Amygdala (tissue), 56 donors: ENCODE results near the gene KCNAB2.
"Not testable (repeated sequence)": the region's sequence is repeated elsewhere in the genome, so short reads cannot be mapped to it uniquely, and the experiment has no call there.

Experiments used
- DNase-seq, 56 donors: peaks; one replicate each; lab custom pipeline; 2025; lab: John Stamatoyannopoulos, UW

Gene KCNAB2

GRCh38 chr1:6009120-6010040 lies 36.3 kb upstream of the KCNAB2 start:
- DNase-seq: no peak

GRCh38 chr1:6010554-6010953 lies 35.1 kb upstream of the KCNAB2 start:
- DNase-seq: no peak

GRCh38 chr1:6011161-6011945 lies 34.3 kb upstream of the KCNAB2 start:
- no peak for DNase-seq

- DNase-seq: no peak
Measured at GRCh38 chr1:6011946-6012258, 33.8 kb upstream of the KCNAB2 start.

DNA sequence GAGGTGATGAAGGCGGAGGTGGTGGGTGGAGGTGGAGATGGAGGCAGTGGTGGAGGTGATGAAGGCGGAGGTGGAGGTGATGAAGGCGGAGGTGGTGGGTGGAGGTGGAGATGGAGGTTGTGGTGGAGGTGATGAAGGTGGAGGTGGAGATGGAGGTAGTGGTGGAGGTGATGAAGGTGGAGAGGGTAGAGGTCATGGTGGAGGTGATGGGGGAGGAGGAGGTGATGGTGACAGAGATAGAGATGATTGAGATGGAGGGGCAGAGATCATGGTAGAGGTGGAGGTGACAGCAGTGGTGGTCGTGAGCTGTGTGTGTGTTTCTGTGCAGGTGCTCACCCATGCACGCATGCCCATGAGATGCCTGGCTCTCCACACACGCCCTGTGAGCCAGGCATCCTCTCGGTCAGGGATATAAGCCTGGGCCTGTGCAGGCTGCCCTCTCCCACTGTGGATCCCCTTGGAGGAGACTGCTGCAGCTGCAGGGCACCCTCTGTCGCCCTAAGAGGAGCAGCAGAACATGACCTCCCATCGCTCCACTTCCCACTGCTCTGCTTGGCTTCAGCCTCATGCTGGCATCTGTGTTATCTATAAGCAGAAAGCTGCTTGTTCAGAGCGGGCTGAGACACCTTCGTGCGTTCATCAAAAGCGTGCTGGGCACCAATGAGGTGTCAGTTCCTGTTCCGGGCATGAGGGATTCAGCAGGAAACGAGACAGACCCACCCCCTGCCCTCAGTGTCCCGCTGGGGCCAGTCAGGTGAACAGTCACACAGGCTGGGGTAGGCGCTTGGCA lies 33.0 kb upstream of the KCNAB2 start:
- DNase-seq: no peak

DNA sequence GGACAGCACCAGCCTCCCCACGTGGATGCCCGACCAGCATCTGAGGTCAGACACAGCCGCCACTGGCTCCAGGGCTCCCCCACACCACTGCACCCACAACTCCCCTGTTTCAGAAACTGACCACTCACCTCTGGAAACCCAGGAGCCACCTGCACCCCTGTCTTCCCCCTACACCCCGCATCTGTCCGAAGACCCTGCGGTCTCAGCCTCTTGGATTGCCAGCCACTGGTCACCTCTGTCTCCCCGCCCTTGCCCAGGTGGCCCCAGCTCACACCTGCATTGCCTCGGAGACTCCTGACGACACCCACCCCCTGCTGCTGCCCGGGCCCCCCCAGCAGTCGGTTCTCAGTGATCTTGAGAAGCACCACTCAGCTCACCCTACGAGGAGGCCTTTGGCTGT lies 32.2 kb upstream of the KCNAB2 start:
- DNase-seq: no peak

- peak in 11 of 56 donors; percentile 18 to 55 (median 28) for DNase-seq
Measured at GRCh38 chr1:6014130-6014999, 31.3 kb upstream of the KCNAB2 start.

DNA sequence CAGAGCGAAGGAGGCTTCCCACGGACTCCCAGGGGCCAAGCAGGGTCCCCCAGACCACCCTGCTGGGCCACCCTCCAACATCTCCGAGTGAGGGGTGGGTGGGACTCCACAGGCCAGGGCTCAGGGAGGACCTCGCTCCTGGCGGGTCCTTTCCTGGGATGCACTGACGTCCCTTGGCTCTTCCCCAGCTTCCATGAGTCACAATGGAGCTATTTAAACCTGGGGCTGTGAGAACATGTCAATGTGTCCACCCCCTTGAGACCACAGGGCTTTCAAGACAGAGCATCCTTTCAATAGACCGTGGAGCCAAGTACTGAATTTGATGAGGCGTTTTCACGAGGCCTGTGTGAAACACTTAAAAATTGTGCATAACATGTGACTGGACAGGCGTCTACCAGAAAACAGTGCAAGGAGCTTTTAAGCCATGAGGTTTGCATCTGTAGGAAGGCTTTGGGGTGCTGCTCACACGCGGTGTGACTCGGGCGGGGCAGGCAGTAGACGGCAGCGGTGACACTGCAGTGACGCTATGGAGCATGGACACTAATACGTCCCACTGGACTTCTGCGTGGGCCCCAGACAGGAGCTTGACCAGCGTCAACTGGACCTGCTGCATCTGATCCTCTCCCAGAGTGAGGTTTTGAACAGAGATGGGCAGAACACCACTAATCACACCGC lies 29.4 kb upstream of the KCNAB2 start:
- DNase-seq: peak in 3 of 56 donors; percentile 17 to 45 (median 39)

- not testable (repeated sequence) for DNase-seq
Measured at GRCh38 chr1:6017654-6018053, 28.0 kb upstream of the KCNAB2 start.

GRCh38 chr1:6019166-6019845 lies 26.4 kb upstream of the KCNAB2 start:
- DNase-seq: no peak

GRCh38 chr1:6022193-6022592 lies 23.5 kb upstream of the KCNAB2 start:
- DNase-seq: no peak

DNA sequence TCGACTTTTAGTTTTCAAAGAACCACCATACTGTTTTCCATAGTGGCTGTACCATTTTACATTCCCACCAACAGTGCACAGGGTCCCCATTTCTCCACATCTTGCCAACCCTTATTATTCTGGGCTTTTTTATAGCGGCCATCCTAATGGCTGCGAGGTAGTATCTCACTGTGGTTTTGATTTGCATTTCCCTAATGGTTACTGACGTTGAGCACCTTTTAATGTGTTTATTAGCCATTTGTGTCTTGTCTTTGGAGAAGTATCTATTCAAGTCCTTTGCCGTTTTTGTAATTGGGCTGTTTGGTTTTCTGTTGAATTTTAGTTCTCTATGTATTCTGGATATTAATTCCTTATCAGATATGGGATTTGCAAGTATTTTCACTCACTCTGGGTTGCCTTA lies 22.3 kb upstream of the KCNAB2 start:
- no peak for DNase-seq

- DNase-seq: no peak
Measured at GRCh38 chr1:6024376-6024775, 21.3 kb upstream of the KCNAB2 start.

GRCh38 chr1:6025269-6026094 lies 20.2 kb upstream of the KCNAB2 start:
- DNase-seq: no peak

- peak in 9 of 56 donors; percentile 11 to 41 (median 25) for DNase-seq
Measured at GRCh38 chr1:6026095-6026809, 19.4 kb upstream of the KCNAB2 start.

DNA sequence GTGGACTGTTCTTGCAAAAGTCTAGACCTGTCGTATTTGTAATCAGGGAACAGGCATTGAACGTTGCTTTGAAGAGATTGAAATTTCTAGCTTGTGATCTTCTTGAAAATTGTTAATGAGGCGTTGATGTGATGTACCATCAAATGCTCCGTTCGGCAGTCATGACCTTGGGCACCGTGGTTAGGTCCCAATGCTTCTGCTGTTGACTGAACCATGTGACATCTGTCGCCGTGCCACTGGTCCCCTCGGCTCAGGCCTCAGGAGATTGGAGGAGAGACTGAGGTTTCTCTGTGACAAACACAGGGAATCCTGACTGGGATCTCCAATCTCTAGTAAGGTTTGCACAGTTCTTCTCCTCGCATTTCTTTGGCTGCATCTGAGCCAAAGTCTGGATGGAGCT lies 18.1 kb upstream of the KCNAB2 start:
- no peak for DNase-seq
